GM19240 (cell line): ENCODE data around the gene GRAMD1C.
A peak's percentile ranks its signal among the peaks of the same experiment; 100 is the strongest.
"Not testable (repeated sequence)": the region's sequence is repeated elsewhere in the genome, so short reads cannot be mapped to it uniquely, and the experiment has no call there.

Experiments
- DNase-seq: peaks from one replicate; pipeline ENCODE4 v3.0.0; 2011; ENCODE audit warnings: low spot score; ENCODE audit not compliant: insufficient read length

GRAMD1C gene

GRCh38 chr3:113838631-113839209 lies at the start of gene GRAMD1C:
Gene GRAMD1C (plus strand): TSS chr3:113838788. CDS start chr3:113838910, 122 bp downstream.
- DNase-seq: peak; percentile 47

GRCh38 chr3:113791381-113791780 lies 47.2 kb upstream of the GRAMD1C start:
- no peak for DNase-seq

- DNase-seq: no peak
These were observed 44.1 kb upstream of the GRAMD1C start for GRCh38 chr3:113794526-113794925.

GRCh38 chr3:113795693-113796092 lies 42.9 kb upstream of the GRAMD1C start:
- DNase-seq: no peak

GRCh38 chr3:113802795-113803455 lies 35.7 kb upstream of the GRAMD1C start:
- no peak for DNase-seq

GRCh38 chr3:113804661-113805060 lies 33.9 kb upstream of the GRAMD1C start:
- no peak for DNase-seq

GRCh38 chr3:113805249-113805648 lies 33.3 kb upstream of the GRAMD1C start:
- DNase-seq: no peak

- no peak for DNase-seq
These were observed 25.7 kb upstream of the GRAMD1C start for GRCh38 chr3:113812854-113813253.

- DNase-seq: no peak
These were observed 18.7 kb upstream of the GRAMD1C start for GRCh38 chr3:113819866-113820265.

GRCh38 chr3:113825090-113825489 lies 13.5 kb upstream of the GRAMD1C start:
- DNase-seq: peak; percentile 17

- no peak for DNase-seq
These were observed 10.0 kb upstream of the GRAMD1C start for GRCh38 chr3:113828600-113828999.

GRCh38 chr3:113829576-113830354 lies 8.8 kb upstream of the GRAMD1C start:
- no peak for DNase-seq

GRCh38 chr3:113831103-113831355 lies 7.6 kb upstream of the GRAMD1C start:
- no peak for DNase-seq

GRCh38 chr3:113832477-113833164 lies 6.0 kb upstream of the GRAMD1C start:
- no peak for DNase-seq

- no peak for DNase-seq
These were observed 3.6 kb upstream of the GRAMD1C start for GRCh38 chr3:113834983-113835382.

- no peak for DNase-seq
These were observed 963 bp downstream of the GRAMD1C start for GRCh38 chr3:113839551-113839950.

GRCh38 chr3:113844622-113845222 lies 6.1 kb downstream of the GRAMD1C start:
- DNase-seq: no peak

- DNase-seq: no peak
These were observed 8.7 kb downstream of the GRAMD1C start for GRCh38 chr3:113847247-113847646.

GRCh38 chr3:113847664-113848461 lies 9.3 kb downstream of the GRAMD1C start:
- no peak for DNase-seq

- DNase-seq: not testable (repeated sequence)
These were observed 10.5 kb downstream of the GRAMD1C start for GRCh38 chr3:113849071-113849470.

- DNase-seq: not testable (repeated sequence)
These were observed 11.3 kb downstream of the GRAMD1C start for GRCh38 chr3:113849841-113850240.
